Left renal cortex interstitium (tissue), 4 donors: ENCODE results near the gene COL17A1. TPM values are rescaled to one million over a fixed set of nuclear protein-coding genes. Genes with fewer than 3 reads are reported as not detected.

Source experiments
- DNase-seq, 4 donors: peaks; one replicate each; pipeline ENCODE4 v3.0.0-alpha.2; 2013; ENCODE audit warnings: low read depth in 4 of 4, low spot score in 2 of 4, missing footprints in 1 of 4
- polyA plus RNA-seq, 4 donors: library from polyadenylated mRNA; unstranded; fragments of 120-200 nt; gene quantifications; one replicate each; pipeline ENCODE4 v1.2.1, GENCODE V29; 2013; ENCODE audit not compliant: insufficient read length in 4 of 4

The COL17A1 gene
- polyA plus RNA-seq = under 1 TPM; 0.30 to 0.56 (median 0.34) TPM

DNA sequence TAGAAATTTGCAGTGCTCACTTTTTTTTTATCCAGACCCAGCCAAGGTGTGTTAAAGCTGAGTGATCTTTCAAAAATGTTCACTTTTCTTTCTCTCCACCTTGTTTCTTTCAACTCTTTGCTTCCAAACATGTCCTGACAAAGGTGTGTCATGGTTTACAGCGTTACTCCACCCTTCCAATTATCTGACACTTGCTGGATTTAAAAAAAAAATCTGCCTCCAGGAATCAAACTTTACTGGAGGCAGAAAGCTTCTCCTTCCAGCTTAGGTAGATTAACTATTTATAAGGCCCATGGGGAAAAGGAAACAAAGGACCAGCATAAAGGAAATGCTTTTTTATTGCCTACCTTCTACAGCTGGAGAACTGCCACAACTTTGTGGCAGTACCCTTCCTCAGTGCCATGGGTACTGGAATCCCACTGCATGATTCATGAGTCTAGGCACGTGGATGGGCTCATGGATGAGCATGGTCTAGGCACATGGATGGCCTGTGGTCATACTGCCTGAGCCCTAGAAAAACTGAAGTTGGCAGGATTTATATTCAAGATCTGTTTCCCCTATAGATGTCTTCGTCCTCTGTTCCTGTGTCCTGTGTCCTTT lies at the start of gene COL17A1:
Gene COL17A1, minus strand, starts transcription at position 80 of the 600 bp plus-strand sequence. CDS start 5,207 bp downstream, outside the sequence.
- no peak for DNase-seq

DNA sequence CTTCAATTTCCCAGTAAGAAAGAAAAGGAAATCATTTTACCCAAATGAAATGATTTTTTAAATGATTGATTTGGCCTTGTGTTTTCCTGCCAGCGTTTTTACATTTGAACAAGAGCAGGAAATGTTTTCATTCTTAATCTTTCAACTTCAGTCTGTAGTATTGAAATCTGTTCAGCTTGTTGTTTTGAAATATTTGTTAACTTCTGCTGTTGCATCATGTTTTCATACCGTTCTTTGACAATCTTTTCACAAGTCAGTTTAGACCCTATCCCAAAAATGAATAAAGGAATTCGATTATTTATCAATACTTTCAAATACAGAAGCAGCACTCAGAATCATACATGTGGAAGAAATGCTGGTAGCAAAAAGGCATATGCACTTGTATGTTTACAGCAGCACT lies 44.4 kb upstream of the COL17A1 start:
- DNase-seq = no peak

DNA sequence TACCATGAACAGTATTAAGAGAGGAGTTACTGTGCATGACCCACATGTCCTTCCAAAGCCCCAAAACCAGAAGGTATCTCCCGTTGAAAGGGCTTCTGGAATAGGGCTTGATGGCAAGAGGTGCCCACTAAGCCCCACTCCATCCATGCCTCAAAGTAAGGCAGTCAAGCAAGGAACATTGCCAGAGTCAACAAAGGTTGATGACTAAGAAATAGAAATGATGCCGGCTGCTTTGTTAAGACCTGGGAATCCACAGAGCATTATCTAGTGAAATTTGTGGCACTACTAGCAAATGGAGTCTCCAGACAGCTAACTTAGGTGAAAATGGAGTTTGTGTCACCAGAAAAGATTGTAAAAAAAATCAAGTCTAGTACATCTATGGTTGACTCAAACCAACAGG lies 42.5 kb upstream of the COL17A1 start:
- no peak for DNase-seq

DNA sequence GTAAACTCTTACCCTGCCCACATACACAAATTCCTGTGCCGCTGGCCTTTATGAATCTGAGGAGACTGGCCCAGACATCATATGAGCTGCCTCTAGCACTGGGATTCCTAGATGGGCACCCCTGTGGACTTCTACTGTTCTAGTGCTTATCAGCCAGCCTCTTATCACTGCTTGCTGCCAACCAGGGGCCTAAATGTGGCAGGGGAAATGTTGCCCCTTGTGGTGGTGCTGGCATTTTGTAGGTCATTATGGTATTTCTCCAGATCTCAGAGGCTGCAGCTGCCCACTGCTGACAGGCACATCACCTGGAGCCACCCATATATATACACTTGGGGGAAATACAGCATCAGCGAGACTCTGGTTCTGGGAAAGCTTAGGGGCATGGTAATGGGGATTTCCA lies 41.7 kb upstream of the COL17A1 start:
- DNase-seq = no peak

DNA sequence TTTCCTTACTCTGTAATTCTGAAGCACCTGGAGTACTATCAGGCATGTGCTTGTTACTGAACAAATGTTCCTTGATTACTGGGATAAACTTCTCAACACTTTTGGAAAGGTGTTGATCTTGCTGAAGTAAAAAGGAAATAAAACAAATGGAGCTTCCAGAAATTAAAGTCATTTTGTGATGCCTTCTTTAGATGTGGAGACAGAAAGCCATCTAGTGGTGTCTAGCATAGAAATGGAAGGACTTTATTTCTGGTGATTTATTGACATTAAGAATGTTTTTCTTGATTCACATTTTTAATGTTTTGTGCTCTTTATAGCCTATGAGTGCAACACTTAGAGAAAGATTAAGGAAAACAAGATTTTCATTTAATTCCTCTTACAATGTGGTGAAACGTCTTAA lies 37.7 kb upstream of the COL17A1 start:
- DNase-seq = no peak

DNA sequence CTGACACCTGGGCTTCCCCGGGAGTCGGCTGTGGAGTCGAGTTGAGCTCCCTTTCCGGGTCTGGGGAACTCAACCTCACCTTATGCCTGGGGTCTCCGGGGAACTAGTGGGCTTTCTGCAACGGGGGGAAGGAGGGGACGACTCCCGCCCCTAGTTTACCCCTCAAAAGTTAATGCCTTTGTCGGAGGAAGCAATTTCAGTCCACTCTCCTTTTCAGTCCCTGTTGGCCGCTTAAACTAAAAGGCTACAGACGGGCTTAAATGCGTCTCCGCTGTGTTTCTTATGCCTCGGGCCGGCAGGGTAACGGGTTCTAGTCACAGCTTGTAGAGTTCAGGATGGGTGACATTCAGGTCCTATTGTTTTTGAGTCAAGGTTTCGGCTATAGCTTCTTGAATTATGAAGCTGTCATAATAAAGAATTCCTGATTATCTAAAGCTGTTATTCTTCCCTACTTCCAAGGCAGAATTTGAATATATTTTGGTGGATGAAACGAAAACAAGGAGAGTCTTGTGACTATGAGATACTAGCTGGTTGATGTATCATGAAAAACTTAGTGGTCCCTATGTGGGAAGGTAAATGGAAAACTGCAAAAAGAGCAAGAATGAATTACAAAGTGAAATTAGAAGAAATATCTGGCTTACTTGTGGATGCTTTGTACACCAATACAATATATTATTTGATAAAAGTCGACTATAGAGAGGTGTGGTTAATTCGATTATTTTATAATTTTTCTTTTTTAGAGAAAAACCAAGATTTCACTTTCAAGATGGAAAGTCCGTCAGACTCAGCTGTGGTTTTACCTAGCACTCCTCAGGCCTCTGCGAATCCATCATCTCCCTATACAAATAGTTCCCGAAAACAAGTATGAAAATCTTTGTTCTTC lies 36.8 kb upstream of the COL17A1 start:
- DNase-seq = peak in 1 of 4 donors; percentile 72

DNA sequence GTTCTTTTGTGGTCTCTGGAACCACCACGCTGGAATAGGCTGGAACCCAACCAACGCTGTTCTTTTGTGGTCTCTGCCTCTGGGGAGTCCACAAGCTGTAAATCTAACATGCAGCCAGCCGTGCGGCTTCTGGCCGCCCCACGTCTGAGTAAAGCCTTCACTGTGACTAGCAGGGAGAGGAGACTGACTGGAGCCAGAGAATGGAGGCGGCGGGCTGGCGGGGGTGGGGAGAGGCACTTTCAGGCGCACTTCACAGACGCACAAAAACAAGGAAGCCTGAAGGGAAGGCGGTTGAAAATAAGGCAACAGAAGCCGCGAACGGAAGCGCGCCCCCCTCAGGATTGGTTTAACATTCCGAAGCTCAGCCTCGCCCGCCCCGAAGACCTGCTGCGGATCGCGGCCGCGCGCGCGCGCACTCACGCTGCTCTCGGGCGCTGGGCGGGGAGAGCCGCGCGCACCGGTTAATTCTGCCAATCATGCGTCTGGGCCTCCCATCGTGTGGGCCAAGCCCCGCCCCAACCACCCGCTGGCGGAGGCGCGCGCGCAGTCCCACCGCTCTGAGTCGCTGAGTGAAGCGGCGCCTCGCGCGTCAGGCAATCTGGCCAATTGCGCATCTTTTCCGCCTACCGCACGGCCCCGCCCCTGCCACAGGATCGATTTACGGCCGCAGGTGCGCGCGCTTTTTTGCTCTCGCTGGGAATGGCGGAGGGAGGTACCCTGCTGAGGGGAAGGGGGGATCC lies 36.0 kb upstream of the COL17A1 start, which contains the start of gene SFR1:
Gene SFR1, plus strand, starts transcription at position 687 of the 740 bp plus-strand sequence. Its CDS starts 13 bp downstream, at position 700.
- peak; percentile 94 to 97 (median 96) for DNase-seq

DNA sequence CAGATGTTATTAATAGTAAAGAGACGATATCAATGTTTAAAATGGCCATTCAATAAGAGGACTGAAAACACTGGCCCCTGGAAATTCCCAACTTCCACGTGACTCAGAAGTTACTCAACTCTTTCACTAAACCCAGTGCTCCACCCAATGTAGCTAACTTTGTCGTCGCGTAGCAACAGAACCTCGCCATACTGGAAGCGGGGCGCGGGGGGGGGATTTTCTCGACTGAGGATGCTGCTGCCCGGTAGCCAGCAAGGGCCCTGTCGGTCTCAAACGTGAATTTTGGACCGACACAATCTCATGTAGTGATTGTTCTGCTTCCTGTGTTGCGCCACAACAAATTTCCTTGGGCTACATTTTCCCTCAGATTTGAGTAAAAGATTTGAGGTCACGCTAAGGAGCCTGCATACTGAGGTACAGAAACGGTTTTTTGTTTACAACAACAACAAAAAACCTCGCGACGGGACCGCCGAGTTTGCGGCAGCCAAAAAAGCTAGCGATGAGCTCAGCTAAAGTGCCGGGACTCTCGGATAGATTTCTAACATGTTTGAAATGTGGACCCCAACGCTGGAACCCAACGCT lies 35.3 kb upstream of the COL17A1 start:
- DNase-seq = peak in 3 of 4 donors; percentile 71 to 84 (median 80)

DNA sequence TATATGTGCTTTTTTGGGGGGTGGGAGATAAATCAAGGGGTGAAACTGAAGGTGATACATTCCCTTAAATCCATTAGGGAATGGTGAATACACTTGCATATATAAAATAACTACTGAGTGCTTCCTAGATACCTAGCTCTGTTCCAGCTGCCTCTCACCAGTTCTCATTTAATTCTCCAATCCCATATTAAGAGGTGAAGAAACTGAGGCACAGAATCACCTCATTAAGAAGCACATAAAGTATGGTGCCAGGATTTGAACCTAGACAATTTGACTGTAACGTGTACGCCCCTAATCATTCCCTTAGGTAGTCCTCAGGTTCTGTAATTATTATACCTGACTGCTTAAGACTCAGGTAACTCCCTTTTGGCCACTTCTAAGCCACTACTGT lies 34.8 kb upstream of the COL17A1 start:
- no peak for DNase-seq

DNA sequence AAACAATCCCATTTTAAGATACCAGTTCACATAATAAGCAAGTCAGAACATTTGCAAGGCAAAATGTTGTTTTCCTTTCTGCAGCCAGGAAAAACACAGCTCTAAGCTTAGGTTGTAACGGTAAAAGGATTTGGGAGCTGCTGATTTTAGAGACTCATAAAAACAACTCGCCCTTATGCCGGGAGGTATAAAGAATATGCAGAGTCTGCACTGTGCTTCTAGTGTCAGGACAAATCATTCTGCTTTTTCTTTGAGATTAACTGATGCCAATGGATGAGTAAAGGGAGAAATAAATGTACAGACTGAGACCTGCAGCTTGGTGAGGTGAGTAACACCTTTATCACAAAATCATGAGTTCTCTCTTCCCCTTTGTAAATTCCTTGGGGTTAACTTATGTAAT lies 34.3 kb upstream of the COL17A1 start:
- DNase-seq = no peak

DNA sequence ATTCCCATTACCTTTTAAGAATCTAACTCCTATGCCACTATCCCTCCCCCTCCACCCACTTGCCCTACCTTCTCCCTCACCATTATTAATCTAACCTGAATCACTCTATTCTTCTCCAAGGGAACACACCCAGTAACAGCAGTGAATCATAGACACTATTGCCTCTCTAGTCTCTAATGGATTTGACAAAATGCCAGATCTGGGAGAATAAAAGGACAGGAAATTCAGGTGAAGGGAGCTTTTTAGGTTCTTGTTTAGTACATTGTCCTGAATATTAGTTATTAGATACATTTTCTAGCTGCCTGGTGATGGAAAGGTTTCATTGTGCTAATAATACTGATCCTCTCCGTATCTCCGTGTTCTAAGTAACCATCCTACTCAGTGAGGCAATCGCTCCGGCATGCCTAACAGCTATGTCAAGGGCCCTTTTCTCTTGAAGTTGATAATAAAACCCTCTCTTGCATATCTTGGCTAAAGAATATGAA lies 32.2 kb upstream of the COL17A1 start:
- no peak for DNase-seq

DNA sequence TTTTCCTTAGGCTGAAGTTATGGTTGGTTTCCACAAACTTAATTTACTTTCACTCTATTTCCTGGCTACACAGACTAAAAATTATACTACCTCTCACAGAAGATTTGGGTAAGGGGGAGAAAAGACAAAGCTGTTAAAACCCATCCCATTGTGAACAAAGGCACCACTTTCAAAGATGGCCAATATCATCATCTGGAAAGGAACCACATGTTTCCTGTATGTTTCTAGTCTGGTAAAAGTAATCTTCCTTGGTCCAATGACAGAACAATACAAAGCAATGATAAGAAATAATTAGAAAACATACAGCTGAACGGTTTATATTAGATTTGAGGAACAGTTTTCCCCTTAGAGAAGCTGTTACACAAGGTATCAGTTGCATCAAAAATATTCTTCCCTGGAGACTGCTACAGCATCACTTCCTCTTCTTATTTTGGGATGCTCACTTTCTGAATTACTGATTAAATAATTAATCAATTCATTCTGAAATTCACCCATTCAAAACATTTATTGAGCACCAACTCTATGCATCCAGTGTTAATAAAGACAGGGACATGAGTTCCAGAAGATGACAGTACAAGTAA lies 27.8 kb upstream of the COL17A1 start:
- DNase-seq = no peak

DNA sequence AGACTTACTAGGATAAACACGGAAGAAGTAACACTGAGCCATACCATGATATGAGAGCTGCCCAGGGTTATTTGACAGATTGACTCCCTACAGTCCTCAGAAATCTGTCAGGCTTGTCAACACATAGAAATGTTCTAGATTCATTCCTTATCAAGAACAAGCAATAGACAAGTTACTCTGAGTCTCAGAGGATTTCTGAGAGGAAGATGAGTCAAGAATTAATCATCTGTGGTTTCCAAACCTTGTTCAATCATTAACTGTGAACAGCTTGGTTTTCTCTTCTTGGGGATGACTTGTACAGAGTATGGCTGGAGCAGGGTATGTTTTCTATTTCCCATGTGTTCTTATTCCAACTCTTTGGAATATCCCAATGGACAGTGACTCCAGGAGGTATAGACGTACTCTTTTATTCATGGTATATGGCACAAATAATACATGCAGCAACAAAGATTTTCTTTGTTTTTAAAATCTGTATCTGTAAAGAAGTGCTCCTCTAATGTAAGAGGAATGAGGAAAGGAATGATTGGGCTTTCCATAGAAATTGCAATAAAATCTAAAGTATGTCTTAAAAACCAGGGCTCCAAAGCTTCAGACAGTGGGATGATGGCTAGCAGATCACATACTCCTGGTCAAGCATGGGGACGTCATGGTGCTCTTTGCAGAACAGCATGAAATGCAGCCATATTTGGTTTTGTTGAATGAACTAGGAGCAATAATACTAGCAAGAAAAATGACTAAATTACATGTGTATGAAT lies 24.4 kb upstream of the COL17A1 start:
- DNase-seq = no peak

DNA sequence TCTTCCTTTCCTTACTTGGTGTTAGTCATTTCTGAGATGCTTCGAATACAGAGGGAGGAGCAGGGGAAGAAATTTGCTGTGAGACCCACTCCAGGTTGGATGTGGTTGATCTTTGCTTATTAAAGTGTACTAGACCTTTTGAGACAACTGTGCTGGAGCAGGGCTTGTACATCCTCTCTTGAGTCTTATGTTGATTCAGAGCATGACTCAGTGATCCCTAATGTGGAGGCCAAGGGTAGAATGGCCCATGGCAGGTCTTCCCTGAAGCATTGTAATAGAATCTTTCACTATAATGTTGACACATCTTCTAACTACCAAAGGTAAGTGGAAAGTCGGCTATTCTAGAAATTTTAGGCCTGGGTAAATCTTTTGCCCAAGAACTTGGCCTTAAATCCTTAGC lies 19.2 kb upstream of the COL17A1 start:
- DNase-seq = no peak

DNA sequence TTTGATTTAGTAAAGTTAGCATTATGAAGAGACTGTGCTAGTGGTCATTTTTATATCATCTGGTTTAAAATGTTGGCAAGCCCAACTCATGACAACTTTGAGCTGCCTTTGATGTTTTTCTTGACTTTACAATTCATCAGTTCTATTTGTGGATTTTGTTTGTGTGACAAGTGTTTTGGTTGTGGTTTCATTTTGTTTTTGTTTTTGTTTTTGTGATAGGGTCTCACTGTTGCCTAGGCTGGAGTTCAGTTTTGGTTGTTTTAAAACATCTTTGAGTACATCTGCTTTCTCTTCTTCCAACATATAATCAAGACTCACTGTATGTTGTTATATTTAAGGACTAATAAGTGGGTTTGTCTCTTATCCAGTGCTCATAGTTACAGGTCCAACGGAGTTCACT lies 18.7 kb upstream of the COL17A1 start:
- DNase-seq = no peak

DNA sequence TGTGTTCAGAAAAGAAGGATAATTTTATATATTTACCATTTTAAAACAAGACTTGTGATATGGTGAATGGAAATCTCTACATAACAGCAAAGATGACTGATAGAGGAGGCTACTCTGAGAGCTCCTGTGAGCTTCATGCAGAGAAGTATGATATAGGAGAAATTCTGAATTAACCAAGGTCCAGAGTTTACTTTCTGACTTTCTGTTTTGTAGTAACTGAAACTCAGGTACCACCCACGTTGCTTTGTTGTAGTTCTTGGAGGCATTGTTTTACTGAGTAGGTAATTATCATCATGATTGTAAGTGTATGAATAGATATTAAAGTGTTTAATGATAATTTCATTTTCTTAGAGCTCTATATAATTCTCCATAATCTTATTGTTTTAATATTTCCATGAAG lies 18.3 kb upstream of the COL17A1 start:
- no peak for DNase-seq

DNA sequence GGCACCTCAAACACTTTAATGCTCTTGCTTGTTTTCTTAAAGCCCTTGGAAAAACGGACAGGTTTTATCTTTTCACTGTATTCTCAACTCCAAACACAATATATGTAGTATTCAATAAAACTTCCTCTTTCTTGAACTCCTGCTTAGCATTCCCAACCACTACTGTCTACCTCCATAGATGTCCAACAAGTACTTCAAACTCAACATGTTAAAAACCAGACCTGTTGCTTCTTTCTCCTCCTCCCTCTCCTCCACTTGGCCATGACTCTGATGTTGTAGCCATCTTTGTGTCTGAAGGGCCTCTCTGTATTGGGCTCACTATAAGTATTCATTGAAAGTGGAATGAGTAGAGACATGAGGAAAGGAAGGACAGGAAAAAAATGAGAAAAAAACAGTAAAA lies 16.2 kb upstream of the COL17A1 start:
- no peak for DNase-seq

DNA sequence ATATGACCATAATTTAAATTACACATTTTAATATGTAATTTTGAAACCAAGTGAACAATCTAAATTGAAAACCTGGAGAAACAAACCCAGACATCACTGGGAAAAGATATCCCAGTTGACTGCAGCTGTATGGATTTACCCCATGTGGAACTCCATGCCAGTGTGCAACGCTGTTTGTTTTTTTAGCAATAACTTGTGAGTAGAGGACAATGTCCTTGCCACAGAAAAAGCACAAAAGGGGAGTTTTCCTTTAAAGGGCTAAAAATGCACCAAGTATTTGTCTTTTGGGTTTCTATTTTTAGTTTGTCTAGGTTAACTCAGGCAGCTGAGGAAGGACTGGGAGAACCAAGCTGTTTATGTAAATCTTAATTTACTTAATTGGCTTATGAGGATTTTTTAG lies 15.1 kb upstream of the COL17A1 start:
- no peak for DNase-seq

DNA sequence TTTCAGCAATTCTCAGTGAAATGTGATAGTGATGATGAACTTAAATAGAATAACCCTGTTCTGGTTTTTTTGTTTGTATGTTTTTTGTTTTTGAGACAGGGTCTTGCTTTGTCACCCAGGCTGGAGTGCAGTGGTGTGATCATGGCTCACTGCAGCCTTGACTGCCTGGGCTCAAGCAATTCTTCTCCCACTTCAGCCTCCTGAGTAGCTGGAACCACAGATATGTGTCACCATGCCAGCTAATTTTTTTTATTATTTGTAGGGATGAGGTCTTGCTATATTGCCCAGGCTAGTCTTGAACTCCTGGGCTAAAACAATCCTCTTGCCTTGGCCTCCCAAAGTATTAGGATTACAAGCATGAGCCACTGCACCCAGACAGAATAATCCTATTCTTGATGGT lies 14.3 kb upstream of the COL17A1 start:
- DNase-seq = no peak

DNA sequence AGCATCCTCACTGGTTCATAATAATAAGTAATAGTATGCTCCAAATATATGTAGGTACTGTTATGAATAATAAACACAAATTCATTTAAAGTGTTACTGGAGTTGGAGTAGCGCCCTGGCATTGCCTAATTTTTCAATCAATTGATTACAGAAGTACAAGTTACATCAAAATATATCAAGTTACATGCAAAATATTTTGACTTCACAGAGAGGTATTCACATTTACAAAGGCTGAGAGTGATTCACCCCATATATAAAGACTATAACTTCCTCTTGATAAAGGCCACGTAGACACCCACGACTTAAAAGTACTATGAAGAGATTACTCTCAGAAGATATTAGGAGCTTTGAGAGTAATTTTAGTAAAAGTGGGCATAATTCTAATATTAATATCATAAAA lies 13.6 kb upstream of the COL17A1 start:
- DNase-seq = no peak
